ENCODE data around the gene SND1.

Gene SND1

GRCh38 chr7:127857464-127857841, 205.5 kb downstream of the SND1 start:
- TF ChIP-seq, protein P1, sequence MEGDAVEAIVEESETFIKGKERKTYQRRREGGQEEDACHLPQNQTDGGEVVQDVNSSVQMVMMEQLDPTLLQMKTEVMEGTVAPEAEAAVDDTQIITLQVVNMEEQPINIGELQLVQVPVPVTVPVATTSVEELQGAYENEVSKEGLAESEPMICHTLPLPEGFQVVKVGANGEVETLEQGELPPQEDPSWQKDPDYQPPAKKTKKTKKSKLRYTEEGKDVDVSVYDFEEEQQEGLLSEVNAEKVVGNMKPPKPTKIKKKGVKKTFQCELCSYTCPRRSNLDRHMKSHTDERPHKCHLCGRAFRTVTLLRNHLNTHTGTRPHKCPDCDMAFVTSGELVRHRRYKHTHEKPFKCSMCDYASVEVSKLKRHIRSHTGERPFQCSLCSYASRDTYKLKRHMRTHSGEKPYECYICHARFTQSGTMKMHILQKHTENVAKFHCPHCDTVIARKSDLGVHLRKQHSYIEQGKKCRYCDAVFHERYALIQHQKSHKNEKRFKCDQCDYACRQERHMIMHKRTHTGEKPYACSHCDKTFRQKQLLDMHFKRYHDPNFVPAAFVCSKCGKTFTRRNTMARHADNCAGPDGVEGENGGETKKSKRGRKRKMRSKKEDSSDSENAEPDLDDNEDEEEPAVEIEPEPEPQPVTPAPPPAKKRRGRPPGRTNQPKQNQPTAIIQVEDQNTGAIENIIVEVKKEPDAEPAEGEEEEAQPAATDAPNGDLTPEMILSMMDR (IDR thresholded peaks at IDR 0.05; ENCODE audit: low read depth, low read length): no peak
- H3K4me3 ChIP-seq (ENCODE audit: low read depth, low read length): no peak overlapping the region

- H3K4me3 ChIP-seq (ENCODE audit: low read depth, low read length): no peak overlapping the region
- TF ChIP-seq, protein P1 (IDR thresholded peaks at IDR 0.05; ENCODE audit: low read depth, low read length): no peak
Measured at GRCh38 chr7:127858091-127858914, 206.3 kb downstream of the SND1 start.

GRCh38 chr7:127858915-127859189, 206.9 kb downstream of the SND1 start:
- no peak overlapping the region for H3K4me3 ChIP-seq (ENCODE audit: low read depth, low read length)
- TF ChIP-seq, protein P1 (IDR thresholded peaks at IDR 0.05; ENCODE audit: low read depth, low read length): no peak

DNA sequence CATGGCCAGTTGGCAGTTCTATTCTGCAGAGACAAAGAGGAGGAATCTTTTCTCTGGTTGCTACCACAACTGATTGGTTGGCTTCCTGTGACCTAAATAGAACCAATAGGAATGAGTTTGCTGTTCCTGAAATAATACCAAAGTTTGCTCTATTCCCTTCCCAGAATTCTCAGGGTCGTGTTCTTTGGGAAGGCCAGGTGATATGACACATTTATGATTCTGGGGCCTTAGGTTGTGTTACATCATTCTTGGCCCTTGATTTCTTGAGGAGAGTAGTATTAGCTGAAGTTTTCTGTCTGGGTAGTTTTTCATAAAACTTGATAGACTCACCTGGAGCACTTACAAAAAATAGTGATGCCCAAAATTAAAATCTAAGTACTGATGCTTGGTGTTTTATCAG, 207.3 kb downstream of the SND1 start:
- no peak overlapping the region for H3K4me3 ChIP-seq (ENCODE audit: low read depth, low read length)
- TF ChIP-seq, protein P1 (IDR thresholded peaks at IDR 0.05; ENCODE audit: low read depth, low read length): no peak

- no peak overlapping the region for H3K4me3 ChIP-seq (ENCODE audit: low read depth, low read length)
- TF ChIP-seq, protein P1 (IDR thresholded peaks at IDR 0.05; ENCODE audit: low read depth, low read length): no peak
Measured at GRCh38 chr7:127862525-127862924, 210.5 kb downstream of the SND1 start.

DNA sequence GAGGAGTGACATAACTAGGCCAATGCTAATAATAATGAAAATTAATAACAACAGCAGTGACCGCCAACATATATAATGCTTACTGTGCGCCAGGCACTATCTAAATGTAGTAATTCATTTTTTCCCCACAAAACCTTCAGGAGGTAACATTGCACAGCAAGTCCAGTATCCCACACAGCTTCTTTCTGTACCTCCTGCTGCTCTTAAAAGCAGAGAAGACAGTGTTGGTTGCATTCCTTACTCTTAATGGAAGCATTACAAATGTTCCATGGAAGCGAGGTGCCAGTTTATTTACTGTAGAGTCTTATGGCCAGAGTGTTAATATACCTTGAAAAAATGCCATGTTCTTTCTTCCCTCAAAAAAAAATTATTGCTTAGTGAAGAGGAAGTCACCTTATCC, 211.1 kb downstream of the SND1 start:
- TF ChIP-seq, protein P1 (IDR thresholded peaks at IDR 0.05; ENCODE audit: low read depth, low read length): no peak
- H3K4me3 ChIP-seq (ENCODE audit: low read depth, low read length): no peak overlapping the region

DNA sequence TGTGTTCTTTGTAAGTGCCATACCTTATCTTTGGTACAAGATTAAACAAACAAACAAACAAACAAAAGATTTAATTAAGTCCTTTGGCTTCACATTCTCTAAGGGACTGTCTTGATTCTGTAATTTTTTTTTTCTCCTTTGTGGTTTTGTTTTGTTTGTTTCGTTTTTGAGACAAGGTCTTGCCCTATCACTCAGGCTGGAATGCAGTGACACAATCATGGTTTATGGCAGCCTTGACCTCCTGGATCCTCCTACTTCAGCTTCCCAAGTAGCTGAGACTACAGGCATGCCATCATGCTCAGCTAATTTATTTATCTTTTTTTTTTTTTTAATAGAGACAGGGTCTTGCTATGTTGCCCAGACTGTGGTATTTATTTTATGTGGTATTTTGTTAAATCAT, 213.5 kb downstream of the SND1 start:
- H3K4me3 ChIP-seq (ENCODE audit: low read depth, low read length): no peak overlapping the region
- TF ChIP-seq, protein P1 (IDR thresholded peaks at IDR 0.05; ENCODE audit: low read depth, low read length): no peak
